Stimulated activated CD4-positive, alpha-beta T cell treated with anti-CD3 and anti-CD28 coated beads, Interleukin-4, amount 100 ng/mL, for 48 hours (primary cell): ENCODE results near the gene FAM8A1.

Experiments
- DNase-seq, 2 donors: peaks; one replicate each; pipeline ENCODE4 v3.0.0-alpha.2; 2020; ENCODE audit warnings: low read depth in 2 of 2

The FAM8A1 gene

GRCh38 chr6:17600527-17601385, 654 bp downstream of the FAM8A1 start:
- peak in 1 of 2 donors; percentile 31 for DNase-seq

DNA sequence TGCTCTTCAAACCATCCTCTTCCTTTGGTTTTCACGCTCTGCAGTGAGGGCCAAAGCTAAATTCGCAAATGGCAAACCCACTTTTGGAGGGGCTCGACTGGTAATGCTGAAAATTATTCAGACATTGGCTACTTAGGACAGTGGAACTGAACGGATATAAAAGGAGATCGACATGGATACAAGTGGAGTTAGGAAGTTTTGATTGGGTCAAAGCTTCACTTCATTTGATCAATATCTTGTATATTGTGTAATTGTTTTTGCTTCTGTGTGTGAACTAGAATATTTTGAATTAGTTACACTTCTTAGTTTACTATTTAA, 1.2 kb downstream of the FAM8A1 start:
- no peak for DNase-seq

DNA sequence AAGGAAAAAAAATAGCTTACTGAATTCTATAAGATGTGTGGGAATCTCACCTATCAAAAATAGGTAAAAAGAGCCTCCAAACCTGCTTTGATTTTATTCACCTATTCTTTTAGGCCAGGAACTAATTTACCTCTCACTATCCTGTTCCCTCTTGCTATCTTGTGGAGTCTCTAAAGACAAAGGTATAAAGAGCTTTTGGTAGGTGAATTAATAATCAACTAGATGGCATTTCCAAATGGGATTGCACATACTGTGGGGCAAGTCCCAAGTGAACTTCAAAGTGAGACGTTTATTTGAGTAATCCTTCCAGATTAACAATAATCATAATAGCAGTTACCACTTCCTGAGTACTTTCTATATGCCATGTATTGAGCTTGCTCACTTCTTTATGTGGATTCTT, 2.8 kb downstream of the FAM8A1 start:
- no peak for DNase-seq

- DNase-seq = no peak
Observed at GRCh38 chr6:17606606-17607005, 6.5 kb downstream of the FAM8A1 start.

DNA sequence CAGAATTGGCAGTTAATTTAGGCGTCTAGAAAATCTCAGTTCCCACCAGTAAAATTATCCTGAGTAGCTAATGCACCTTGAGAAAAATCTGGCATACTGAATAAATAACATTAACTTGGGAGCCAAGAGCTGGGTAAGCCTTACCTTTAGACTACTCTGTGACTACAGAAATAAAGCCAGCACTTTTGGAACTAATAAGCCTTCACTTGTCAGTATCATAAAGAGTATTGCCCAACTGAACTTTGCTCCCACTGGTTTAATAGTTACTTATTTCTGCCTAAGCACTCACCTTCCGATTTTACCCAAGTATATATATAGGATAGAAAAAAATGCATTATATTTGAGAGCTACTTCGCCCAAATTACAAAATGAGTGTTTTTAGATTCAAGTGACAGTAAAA, 10.7 kb downstream of the FAM8A1 start:
- DNase-seq = no peak

GRCh38 chr6:17612048-17612447, 11.9 kb downstream of the FAM8A1 start:
- no peak for DNase-seq

DNA sequence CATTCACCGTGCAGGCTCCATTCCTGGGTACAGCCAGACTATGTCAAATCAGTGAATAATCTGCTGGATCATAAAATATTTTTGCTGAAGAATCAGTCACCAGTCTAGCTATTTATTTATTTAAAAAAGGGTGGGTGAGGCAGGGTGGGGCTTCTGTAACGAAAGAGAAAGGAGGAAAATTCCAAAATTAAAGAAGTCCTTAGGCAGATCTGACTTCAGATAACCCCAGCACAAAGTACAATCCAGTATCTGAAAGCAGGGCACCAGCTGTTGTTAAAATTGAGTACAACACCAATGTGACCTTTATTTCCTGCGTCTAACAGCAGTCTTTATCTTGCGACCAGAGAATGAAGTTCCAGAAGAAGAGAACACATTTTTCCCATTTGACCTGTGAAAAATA, 15.7 kb downstream of the FAM8A1 start:
- no peak for DNase-seq

DNA sequence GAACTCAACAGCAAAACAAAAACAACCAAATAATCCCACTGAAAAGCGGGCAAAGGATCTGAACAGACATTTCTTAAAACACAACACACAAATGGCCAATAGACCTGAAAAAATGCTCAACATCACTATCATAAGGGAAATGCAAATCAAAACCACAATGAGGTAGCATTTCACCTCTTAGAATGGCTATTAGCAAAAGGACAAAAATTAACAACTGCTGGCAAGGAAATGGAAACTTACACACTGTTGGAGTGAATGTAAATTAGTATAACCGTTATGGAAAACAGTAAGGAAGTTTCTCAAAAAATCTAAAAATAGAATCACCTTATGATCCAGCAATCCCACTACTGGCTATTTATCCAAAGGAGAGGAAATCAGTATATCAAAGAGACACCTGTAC, 20.9 kb downstream of the FAM8A1 start:
- no peak for DNase-seq

DNA sequence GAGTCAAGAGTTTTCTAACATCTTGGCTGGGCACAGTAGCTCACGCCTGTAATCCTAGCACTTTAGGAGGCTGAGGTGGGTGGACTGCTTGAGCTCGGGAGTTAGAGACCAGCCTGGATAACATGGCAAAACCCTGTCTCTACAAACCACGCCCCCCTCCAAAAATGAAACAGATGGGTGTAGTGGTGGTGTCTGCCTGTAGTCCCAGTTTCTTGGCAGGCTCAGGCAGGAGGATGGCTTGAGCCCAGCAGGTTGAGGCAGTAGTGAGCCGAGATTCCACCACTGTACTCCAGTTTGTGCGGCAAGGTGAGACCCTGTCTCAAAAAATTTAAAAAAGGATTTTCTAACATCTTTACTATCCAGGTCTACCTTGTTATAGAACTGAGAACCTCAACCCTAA, 22.0 kb downstream of the FAM8A1 start:
- DNase-seq = no peak

- DNase-seq = no peak
Observed at GRCh38 chr6:17624396-17624795, 24.3 kb downstream of the FAM8A1 start.

DNA sequence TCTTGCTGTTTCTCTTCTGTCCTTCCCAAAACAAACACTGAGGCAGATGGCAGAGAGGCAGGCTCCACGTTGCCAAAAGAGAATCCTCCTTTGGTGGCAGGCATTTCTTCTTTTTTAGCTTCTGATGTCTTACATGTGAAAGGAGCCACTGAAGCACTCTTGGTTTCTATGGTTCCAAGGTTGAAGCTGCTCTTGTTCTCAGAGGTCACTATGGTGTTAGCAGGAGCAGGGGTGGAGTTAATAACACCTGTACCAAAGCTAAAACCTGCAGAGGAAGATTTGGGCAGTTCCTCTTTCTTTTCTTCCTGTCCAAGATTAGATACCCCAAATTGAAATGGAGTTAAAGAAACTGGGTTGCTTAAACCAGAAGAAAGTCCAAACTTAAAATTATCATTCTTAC, 28.8 kb downstream of the FAM8A1 start:
- DNase-seq = no peak

GRCh38 chr6:17629824-17630510, 29.9 kb downstream of the FAM8A1 start:
- no peak for DNase-seq

DNA sequence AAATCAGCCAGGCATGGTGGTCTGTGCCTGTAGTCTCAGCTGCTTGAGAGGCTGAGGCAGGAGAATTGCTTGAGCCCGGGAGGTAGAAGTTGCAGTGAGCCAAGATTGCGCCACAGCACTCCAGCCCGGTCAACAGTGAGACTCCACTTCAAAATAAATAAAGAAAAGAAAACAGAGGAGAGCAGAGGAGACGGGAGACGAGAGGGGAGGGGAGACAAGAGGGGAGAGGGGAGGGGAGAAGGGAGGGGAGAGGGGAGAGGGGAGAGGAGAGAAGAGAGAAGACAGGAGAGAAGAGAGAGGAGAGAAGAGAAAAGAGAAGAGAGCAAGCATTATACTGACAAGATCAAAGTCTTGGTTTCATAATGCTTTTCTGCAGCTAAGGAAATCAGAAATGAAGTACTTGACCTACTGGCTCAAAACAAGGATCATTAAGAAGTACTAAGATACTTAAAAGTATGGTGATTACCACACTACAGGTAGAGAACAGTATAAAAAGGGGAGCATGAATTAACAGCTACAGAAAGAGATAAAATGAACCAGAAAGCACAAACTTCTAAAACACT, 30.5 kb downstream of the FAM8A1 start:
- DNase-seq = no peak

DNA sequence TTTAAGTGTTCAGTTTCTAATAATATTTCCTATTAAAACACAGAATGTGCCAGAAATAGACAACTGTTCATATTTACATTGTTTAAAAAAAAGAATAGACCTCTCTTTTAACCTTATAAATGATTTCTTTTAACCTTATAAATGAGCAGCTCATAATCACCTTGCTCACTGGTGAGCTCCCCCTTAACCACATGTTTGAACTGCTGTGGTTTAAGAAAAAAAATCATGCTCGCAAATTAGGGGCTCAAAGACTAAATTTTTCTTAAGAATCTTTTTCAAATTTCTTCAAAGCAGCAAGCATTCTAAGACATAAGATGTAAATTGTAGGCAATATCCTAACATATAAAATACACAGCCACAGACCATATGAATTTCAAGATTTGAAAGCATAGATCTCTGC, 32.8 kb downstream of the FAM8A1 start:
- DNase-seq = no peak

GRCh38 chr6:17633465-17634188, 33.5 kb downstream of the FAM8A1 start:
- no peak for DNase-seq

GRCh38 chr6:17635568-17635967, 35.5 kb downstream of the FAM8A1 start:
- no peak for DNase-seq

DNA sequence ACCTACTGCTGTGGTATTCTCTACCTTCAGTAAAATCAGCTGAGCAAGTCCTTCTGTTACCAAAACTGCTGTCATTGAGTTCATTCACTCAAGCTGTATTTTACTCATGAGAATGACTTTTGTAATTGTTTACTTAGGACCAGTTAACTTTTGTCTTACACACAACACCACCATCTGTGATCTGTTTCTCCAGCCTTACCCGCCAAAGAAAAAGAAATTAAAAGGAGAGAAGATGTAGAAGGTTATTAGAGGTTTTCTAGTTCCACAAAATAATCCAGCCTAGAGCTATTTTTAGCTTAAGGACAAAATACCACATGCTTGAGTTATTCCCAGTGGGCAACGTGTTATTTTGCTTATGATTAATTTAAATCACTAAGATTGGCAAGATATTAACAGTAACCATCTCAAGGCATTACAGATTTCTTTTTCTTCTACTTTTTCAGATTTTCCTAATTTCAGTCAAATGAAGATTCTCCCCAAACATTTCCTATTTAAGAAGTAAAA, 38.2 kb downstream of the FAM8A1 start:
- DNase-seq = no peak

DNA sequence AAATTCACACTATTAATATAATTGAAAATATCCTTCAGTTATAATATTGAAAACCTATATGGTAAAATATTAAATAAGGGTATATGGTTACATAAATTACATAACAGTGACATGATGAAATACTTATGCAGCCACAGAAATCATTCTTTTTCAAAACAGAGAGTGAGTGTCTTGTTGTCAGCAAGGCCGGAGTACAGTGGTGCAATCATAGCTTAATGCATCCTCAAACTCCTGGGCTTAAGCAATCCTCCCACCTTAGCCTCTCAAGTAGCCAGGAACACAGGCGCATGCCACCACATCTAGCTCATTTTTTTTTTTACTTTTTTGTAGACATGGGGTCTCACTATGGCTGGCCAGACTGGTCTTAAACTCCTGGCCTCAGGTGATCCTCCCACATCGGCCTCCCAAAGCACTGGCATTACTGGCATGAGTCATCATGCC, 40.4 kb downstream of the FAM8A1 start:
- DNase-seq = no peak

DNA sequence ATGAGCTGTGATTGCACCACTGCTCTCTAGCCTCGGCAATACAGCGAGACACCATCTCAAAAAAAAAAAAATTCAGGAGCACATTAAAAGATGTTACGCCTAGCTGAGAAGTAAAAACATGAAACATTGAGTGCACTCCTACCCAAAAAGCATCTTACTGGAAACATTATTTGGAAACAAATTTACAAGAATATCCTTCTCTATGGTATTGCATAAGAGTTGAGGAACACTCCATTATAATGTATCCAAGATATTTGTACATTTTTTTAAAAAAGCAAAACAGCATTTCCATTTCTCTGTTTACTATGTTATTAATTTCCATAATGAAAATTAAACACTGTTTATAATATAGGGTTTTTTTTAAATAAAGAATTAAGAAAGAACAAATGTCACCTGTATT, 48.6 kb downstream of the FAM8A1 start:
- DNase-seq = no peak

DNA sequence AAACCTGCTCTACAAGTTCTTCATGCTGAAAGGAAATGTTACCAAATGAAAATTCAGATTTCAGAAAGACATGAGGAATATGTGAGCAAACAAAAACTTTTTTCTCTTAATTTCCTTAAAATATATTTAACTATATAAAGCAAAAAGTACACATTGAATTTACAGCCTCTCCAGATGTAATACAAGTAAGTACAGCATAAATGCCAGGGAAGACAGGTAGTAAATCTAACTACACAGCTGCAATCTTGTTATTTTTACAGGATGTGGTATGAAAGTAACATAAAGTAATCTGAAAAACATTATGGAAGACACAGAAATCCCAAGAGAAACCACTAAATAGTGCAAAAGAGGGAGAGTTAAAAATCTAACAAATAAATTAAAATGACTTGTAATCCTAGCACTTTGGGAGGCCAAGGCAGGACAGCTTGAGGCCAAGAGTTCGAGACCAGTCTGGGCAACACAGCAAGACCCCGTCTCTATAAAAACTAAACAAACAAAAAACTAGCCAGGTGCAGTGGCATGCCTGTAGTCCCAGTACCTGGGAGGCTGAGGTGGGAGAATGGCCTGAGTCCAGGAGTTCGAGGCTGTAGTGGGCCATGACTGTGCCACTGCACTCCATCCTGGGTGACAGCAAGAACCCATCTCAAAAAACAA, 50.7 kb downstream of the FAM8A1 start:
- DNase-seq = no peak

GRCh38 chr6:17653198-17653882, 53.2 kb downstream of the FAM8A1 start:
- no peak for DNase-seq
